GM19025 (cell line): ENCODE data around the gene FOXP1.

Source experiments
- ATAC-seq: cut with Tn5 transposase; IDR thresholded peaks from one replicate; pipeline ENCODE4 v1.9.1; 2021; ENCODE audit warnings: mild to moderate bottlenecking, low read depth, moderate library complexity; ENCODE audit not compliant: unreplicated experiment

FOXP1 gene

GRCh38 chr3:71145954-71146353, 437.6 kb downstream of the FOXP1 start:
- ATAC-seq: no peak

GRCh38 chr3:71144525-71145253, 438.8 kb downstream of the FOXP1 start:
- ATAC-seq: no peak

GRCh38 chr3:71143493-71143892, 440.0 kb downstream of the FOXP1 start:
- no peak for ATAC-seq

GRCh38 chr3:71142441-71143161, 440.9 kb downstream of the FOXP1 start:
- ATAC-seq: no peak

- no peak for ATAC-seq
Observed at GRCh38 chr3:71140477-71140876, 443.1 kb downstream of the FOXP1 start.

GRCh38 chr3:71139496-71139895, 444.0 kb downstream of the FOXP1 start:
- ATAC-seq: no peak

GRCh38 chr3:71138410-71138809, 445.1 kb downstream of the FOXP1 start:
- ATAC-seq: no peak

GRCh38 chr3:71136276-71136675, 447.3 kb downstream of the FOXP1 start:
- no peak for ATAC-seq

- no peak for ATAC-seq
Observed at GRCh38 chr3:71135373-71136088, 448.0 kb downstream of the FOXP1 start.

GRCh38 chr3:71134521-71134920, 449.0 kb downstream of the FOXP1 start:
- no peak for ATAC-seq

GRCh38 chr3:71133865-71134264, 449.7 kb downstream of the FOXP1 start:
- ATAC-seq: no peak

GRCh38 chr3:71132995-71133730, 450.4 kb downstream of the FOXP1 start:
- no peak for ATAC-seq

GRCh38 chr3:71131375-71132314, 451.9 kb downstream of the FOXP1 start:
- ATAC-seq: no peak

GRCh38 chr3:71130471-71131374, 452.8 kb downstream of the FOXP1 start:
- peak; percentile 85 for ATAC-seq

- no peak for ATAC-seq
Observed at GRCh38 chr3:71129611-71130431, 453.7 kb downstream of the FOXP1 start.

- ATAC-seq: no peak
Observed at GRCh38 chr3:71128961-71129360, 454.6 kb downstream of the FOXP1 start.

GRCh38 chr3:71127844-71128243, 455.7 kb downstream of the FOXP1 start:
- no peak for ATAC-seq
